ENCODE data around the gene PTPN5.

- TF ChIP-seq EP300 (IDR thresholded peaks at IDR 0.05) = no peak
- TF ChIP-seq, protein P1, sequence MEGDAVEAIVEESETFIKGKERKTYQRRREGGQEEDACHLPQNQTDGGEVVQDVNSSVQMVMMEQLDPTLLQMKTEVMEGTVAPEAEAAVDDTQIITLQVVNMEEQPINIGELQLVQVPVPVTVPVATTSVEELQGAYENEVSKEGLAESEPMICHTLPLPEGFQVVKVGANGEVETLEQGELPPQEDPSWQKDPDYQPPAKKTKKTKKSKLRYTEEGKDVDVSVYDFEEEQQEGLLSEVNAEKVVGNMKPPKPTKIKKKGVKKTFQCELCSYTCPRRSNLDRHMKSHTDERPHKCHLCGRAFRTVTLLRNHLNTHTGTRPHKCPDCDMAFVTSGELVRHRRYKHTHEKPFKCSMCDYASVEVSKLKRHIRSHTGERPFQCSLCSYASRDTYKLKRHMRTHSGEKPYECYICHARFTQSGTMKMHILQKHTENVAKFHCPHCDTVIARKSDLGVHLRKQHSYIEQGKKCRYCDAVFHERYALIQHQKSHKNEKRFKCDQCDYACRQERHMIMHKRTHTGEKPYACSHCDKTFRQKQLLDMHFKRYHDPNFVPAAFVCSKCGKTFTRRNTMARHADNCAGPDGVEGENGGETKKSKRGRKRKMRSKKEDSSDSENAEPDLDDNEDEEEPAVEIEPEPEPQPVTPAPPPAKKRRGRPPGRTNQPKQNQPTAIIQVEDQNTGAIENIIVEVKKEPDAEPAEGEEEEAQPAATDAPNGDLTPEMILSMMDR (IDR thresholded peaks at IDR 0.05) = no peak
These were observed 501 bp upstream of the PTPN5 start for GRCh38 chr11:18791969-18792628.
